Sigmoid colon (tissue), 7 donors: ENCODE measurements around the gene ULK2. TPM values are rescaled to one million over a fixed set of nuclear protein-coding genes. Genes with fewer than 3 reads are reported as not detected.

Experiments
- DNase-seq: peaks from one replicate; pipeline ENCODE4 v3.0.0-alpha.2; 2019
- H3K27ac ChIP-seq, 4 donors: fragments of 200-600 bp; sonication (generic); one replicate each; pipeline ENCODE4 v1.5.1; 2016 to 2019; ENCODE audit warnings: mild to moderate bottlenecking in 1 of 4
- H3K27me3 ChIP-seq, 3 donors: fragments of 200-600 bp; sonication (generic); one replicate each; pipeline ENCODE4 v1.5.1; 2019; ENCODE audit warnings: mild to moderate bottlenecking in 1 of 3
- H3K36me3 ChIP-seq, 4 donors: fragments of 200-600 bp; sonication (generic); one replicate each; pipeline ENCODE4 v1.5.1; 2016 to 2019
- H3K4me1 ChIP-seq, 4 donors: fragments of 200-600 bp; sonication (generic); one replicate each; pipeline ENCODE4 v1.5.1; 2017 to 2019
- H3K4me3 ChIP-seq, 4 donors: fragments of 200-600 bp; sonication (generic); one replicate each; pipeline ENCODE4 v1.5.1; 2017 to 2019; ENCODE audit warnings: mild to moderate bottlenecking in 2 of 4, moderate library complexity in 1 of 4
- H3K9me3 ChIP-seq, 4 donors: fragments of 200-600 bp in 3 of 4; sonication (generic) in 3 of 4; one replicate each; pipeline versions ENCODE4 v1.5.1 to v1.6.1; 2013 to 2019
- CTCF ChIP-seq, 4 experiments: fragments of 450-650 bp in 3 of 4; fragments of 200-600 bp in 1 of 4; IDR thresholded peaks; one replicate each; pipeline ENCODE4 v1.5.1; 2016 to 2019; ENCODE audit warnings: antibody characterized with exemption in 4 of 4, mild to moderate bottlenecking in 3 of 4, moderate library complexity in 2 of 4
- EP300 ChIP-seq, 4 donors: sonication (generic); formaldehyde crosslinking; IDR thresholded peaks; one replicate each; pipeline ENCODE4 v1.6.1; 2017; ENCODE audit warnings: antibody characterized with exemption in 4 of 4
- POLR2A ChIP-seq, 2 donors: fragments of 450-650 bp; IDR thresholded peaks; one replicate each; pipeline ENCODE4 v1.6.1; 2016; ENCODE audit warnings: antibody characterized with exemption in 2 of 2, mild to moderate bottlenecking in 2 of 2, moderate library complexity in 2 of 2
- POLR2AphosphoS5 ChIP-seq, 4 donors: sonication (generic); formaldehyde crosslinking; IDR thresholded peaks; one replicate each; pipeline ENCODE4 v1.6.1; 2017; ENCODE audit warnings: antibody characterized with exemption in 4 of 4
- WGBS, 2 donors: extraction: QIAGEN DNeasy Blood & Tissue Kit; methylation state at CpG; one replicate each; pipeline ENCODE4 v1.1.7; 2013; 5-methylcytosine and 5-hydroxymethylcytosine counted together
- intact Hi-C: fragments of 100-400 bp; cut with DNase I; formaldehyde crosslinking; loops from one replicate; pipeline ENCODE4 v1.15.1; 2023
- polyA plus RNA-seq, 3 donors: library from polyadenylated mRNA; stranded (reverse); fragments of 200-250 nt; gene quantifications; one replicate each; pipeline ENCODE4 v1.2.3, GENCODE V29; 2013
- total RNA-seq, 4 donors: library from RNA; depleted of rRNA; stranded (reverse); fragments of >200 nt; gene quantifications; one replicate each; pipeline ENCODE4 v1.1.0, GENCODE V29; 2016
- donor health status: healthy with polysubstance abuse.
- donor health status: Bipolar disorder and iron deficiency.
- donor health status: healthy.

Gene ULK2
- total and polyA plus RNA-seq, 7 donors = 2.5 to 31.3 (median 27.0) TPM

- 76 to 90% methylated on average over 1 of the region's 1 CpG for WGBS, 2 donors
- Histone ChIP-seq H3K27me3 (no peaks in the 10 kb centered on the region), H3K4me3 (no peak overlapping the region), H3K9me3 (peaks cover 0 to 7% (median 0%) of the 10 kb centered on the region in 4 donors), H3K36me3 (peaks cover 5 to 83% (median 27%) of the 10 kb centered on the region in 4 donors), H3K27ac (no peak overlapping the region), H3K4me1 (no peaks in the 10 kb centered on the region)
- TF ChIP-seq CTCF (IDR thresholded peaks at IDR 0.05) = no peak
- no peak for TF ChIP-seq POLR2AphosphoS5 (IDR thresholded peaks at IDR 0.05)
- TF ChIP-seq POLR2A (IDR thresholded peaks at IDR 0.05) = no peak
- TF ChIP-seq EP300 (IDR thresholded peaks at IDR 0.05) = no peak
- DNase-seq = no peak
- intact Hi-C loops = no loop called here
Observed at GRCh38 chr17:19800571-19800970, 67.2 kb downstream of the ULK2 start.

GRCh38 chr17:19799796-19800195, 67.9 kb downstream of the ULK2 start:
- no peak for DNase-seq
- TF ChIP-seq POLR2AphosphoS5 (IDR thresholded peaks at IDR 0.05) = no peak
- no peak for TF ChIP-seq CTCF (IDR thresholded peaks at IDR 0.05)
- TF ChIP-seq EP300 (IDR thresholded peaks at IDR 0.05) = no peak
- TF ChIP-seq POLR2A (IDR thresholded peaks at IDR 0.05) = no peak
- Histone ChIP-seq H3K36me3 (peaks cover 5 to 91% (median 32%) of the 10 kb centered on the region in 4 donors), H3K27ac (no peak overlapping the region), H3K27me3 (no peaks in the 10 kb centered on the region), H3K4me3 (no peak overlapping the region), H3K9me3 (peaks cover 0 to 7% (median 0%) of the 10 kb centered on the region in 4 donors), H3K4me1 (no peaks in the 10 kb centered on the region)
- 96 to 97% methylated on average over 2 of the region's 2 CpGs for WGBS, 2 donors
- intact Hi-C loops = no loop called here

GRCh38 chr17:19796457-19796856, 71.3 kb downstream of the ULK2 start:
- Histone ChIP-seq H3K4me1 (no peaks in the 10 kb centered on the region), H3K9me3 (peaks cover 0 to 7% (median 0%) of the 10 kb centered on the region in 4 donors), H3K36me3 (peaks cover 8 to 100% (median 43%) of the 10 kb centered on the region in 4 donors), H3K27ac (no peak overlapping the region), H3K4me3 (no peak overlapping the region), H3K27me3 (no peaks in the 10 kb centered on the region)
- no peak for DNase-seq
- intact Hi-C loops = no loop called here
- TF ChIP-seq POLR2A (IDR thresholded peaks at IDR 0.05) (no peak), POLR2AphosphoS5 (IDR thresholded peaks at IDR 0.05) (no peak), CTCF (IDR thresholded peaks at IDR 0.05) (no peak), EP300 (IDR thresholded peaks at IDR 0.05) (no peak)
- 96 to 97% methylated on average over 4 of the region's 4 CpGs for WGBS, 2 donors

- Histone ChIP-seq H3K4me1 (peaks cover 0 to 6% (median 0%) of the 10 kb centered on the region in 4 donors), H3K27me3 (no peaks in the 10 kb centered on the region), H3K36me3 (peaks cover 20 to 94% (median 39%) of the 10 kb centered on the region in 4 donors), H3K27ac (no peak overlapping the region), H3K4me3 (no peak overlapping the region), H3K9me3 (peaks cover 0 to 7% (median 0%) of the 10 kb centered on the region in 4 donors)
- no peak for DNase-seq
- WGBS, 2 donors = 93 to 97% methylated on average over 3 of the region's 3 CpGs
- intact Hi-C loops = no loop called here
- no peak for TF ChIP-seq POLR2A (IDR thresholded peaks at IDR 0.05)
- no peak for TF ChIP-seq CTCF (IDR thresholded peaks at IDR 0.05)
- no peak for TF ChIP-seq POLR2AphosphoS5 (IDR thresholded peaks at IDR 0.05)
- TF ChIP-seq EP300 (IDR thresholded peaks at IDR 0.05) = no peak
Observed at GRCh38 chr17:19791918-19792550, 75.7 kb downstream of the ULK2 start.
